ENCODE results near the gene LMTK3.

Gene LMTK3

GRCh38 chr19:48445606-48446481 is 65.8 kb downstream of the LMTK3 start, which contains the start of gene GRWD1:
Gene GRWD1 (plus strand): TSS chr19:48445983. CDS start chr19:48446006, 23 bp downstream.
- peak; percentile 96 for DNase-seq (ENCODE audit: low spot score)

DNA sequence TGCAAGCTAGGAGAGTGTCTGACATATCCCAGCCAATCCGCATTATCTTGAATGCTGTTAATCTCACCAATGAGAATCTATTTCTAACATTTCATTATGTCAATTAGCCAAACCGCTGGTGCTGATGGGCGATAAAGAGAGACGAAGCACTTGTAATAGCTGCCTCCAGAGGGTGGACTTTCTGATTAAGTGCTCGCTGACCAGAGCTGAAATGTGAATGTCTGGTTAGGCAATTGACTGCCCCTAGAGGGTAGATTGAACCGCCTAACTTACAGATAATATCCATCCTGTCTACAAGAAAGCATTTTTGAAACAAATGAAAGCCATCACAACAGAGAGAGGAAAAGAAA is 66.4 kb downstream of the LMTK3 start:
- DNase-seq (ENCODE audit: low spot score) = peak; percentile 69

- no peak for DNase-seq (ENCODE audit: low spot score)
Observed at GRCh38 chr19:48444936-48445200, 66.8 kb downstream of the LMTK3 start.

- DNase-seq (ENCODE audit: low spot score) = no peak
Observed at GRCh38 chr19:48444129-48444935, 67.3 kb downstream of the LMTK3 start.

DNA sequence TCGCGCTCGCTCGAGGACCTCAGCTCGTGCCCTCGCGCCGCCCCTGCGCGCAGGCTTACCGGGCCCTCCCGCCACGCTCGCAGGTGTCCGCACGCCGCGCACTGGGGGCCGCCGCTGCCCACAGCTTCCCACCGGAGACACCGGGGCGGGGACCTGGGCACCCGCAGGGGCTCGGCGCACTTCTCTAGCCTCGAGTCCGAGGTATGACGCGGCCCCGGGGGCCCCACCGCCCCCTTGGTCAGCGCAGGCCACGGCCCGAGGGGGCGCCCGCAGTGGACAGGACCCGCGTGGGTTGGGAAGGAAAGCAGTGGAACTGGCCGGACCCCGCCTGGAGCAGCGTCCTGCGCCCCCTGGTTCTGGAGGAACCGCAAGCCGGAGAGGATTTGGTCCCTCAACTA is 67.9 kb downstream of the LMTK3 start:
- no peak for DNase-seq (ENCODE audit: low spot score)

DNA sequence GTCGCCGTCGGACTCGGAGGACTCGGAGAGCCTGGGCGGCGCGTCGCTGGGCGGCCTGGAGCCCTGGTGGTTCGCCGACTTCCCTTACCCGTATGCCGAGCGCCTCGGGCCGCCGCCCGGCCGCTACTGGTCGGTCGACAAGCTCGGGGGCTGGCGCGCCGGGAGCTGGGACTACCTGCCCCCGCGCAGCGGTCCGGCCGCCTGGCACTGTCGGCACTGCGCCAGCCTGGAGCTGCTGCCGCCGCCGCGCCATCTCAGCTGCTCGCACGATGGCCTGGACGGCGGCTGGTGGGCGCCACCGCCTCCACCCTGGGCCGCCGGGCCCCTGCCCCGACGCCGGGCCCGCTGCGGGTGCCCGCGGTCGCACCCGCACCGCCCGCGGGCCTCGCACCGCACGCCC is 68.4 kb downstream of the LMTK3 start:
- no peak for DNase-seq (ENCODE audit: low spot score)

DNA sequence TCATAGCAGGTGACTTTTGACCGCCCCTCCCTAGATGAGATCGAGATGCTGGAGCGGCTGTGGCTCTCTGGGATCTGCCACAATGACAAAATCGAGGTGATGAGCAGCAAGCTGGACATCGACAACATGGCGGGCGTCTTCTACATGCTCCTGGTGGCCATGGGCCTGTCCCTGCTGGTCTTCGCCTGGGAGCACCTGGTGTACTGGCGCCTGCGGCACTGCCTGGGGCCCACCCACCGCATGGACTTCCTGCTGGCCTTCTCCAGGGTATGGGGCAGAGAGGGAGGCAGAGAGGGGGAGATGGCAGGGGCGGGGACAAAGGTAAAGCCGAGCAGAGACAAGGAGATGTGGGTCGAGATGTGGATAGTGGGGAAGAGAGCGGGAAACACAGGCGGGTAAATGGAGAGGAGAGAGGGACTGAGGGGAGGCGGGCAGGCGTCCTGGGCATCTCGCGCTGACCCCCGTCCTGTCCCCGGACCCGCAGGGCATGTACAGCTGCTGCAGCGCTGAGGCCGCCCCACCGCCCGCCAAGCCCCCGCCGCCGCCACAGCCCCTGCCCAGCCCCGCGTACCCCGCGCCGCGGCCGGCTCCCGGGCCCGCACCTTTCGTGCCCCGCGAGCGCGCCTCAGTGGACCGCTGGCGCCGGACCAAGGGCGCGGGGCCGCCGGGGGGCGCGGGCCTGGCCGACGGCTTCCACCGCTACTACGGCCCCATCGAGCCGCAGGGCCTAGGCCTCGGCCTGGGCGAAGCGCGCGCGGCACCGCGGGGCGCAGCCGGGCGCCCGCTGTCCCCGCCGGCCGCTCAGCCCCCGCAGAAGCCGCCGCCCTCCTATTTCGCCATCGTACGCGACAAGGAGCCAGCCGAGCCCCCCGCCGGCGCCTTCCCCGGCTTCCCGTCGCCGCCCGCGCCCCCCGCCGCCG is 69.3 kb downstream of the LMTK3 start:
- DNase-seq (ENCODE audit: low spot score) = no peak

GRCh38 chr19:48441360-48442050 is 70.1 kb downstream of the LMTK3 start:
- no peak for DNase-seq (ENCODE audit: low spot score)

- no peak for DNase-seq (ENCODE audit: low spot score)
Observed at GRCh38 chr19:48436586-48436985, 75.0 kb downstream of the LMTK3 start.
